K562 (cell line): ENCODE results near the gene USP12. TPM values are rescaled to one million over a fixed set of nuclear protein-coding genes. Genes with fewer than 3 reads are reported as not detected.

Experiments used
- ATAC-seq: fragments of 200-7000 bp; cut with Tn5 transposase; 3 replicates; pipeline ENCODE4 v1.9.1; 2020; ENCODE audit warnings: moderate library complexity
- BruUV-seq: library from RNA; stranded (reverse); fragments of 400-500 nt; replicated peaks from 2 replicates; lab custom pipeline; 2021; lab: Mats Ljungman, UMichigan
- CTCF ChIA-PET: fragments of 300-600 bp; formaldehyde crosslinking; extraction: SDS; loops from one replicate; lab custom pipeline; 2021; ENCODE audit warnings: low intra/inter-chr PET ratio; lab: Yijun Ruan, JAX
- POLR2A ChIA-PET: fragments of 300-600, 350-650 bp; sonication (Branson Sonifier 250); formaldehyde crosslinking; extraction: SDS; loops from one replicate; lab custom pipeline; 2021; ENCODE audit warnings: antibody characterized with exemption, inconsistent platforms; lab: Yijun Ruan, JAX
- DNase-seq, 4 experiments: peaks; one replicate each; pipeline versions ENCODE4 v3.0.0 to v3.0.0-alpha.2; 2011 to 2018; ENCODE audit warnings: low spot score in 3 of 4, mixed read lengths in 3 of 4; ENCODE audit errors: extremely low read depth in 1 of 4
- FAIRE-seq: peaks from 2 replicates; lab custom pipeline; 2011; peaks lifted over from hg19 to GRCh38; lab: Jason Lieb, UNC
- H2AFZ ChIP-seq: 2 replicates; pipeline ENCODE4 v1.6.0; 2011; ENCODE audit warnings: low read depth, low read length, control low read depth, inconsistent platforms
- H3K27ac ChIP-seq: fragments of 200-600 bp; 3 replicates; pipeline ENCODE4 v1.8.0; 2011; ENCODE audit warnings: low read depth, mild to moderate bottlenecking, control low read depth, inconsistent platforms, low read length, moderate library complexity, mixed read lengths; ENCODE audit errors: extremely low read depth
- H3K27me3 ChIP-seq, 2 experiments: fragments of 300-600 bp in 1 of 2; 2 replicates in 1 of 2; 3 replicates in 1 of 2; pipeline versions ENCODE4 v1.6.0 to v1.8.0; 2011; ENCODE audit warnings: inconsistent platforms in 2 of 2, low read length in 2 of 2, mild to moderate bottlenecking in 1 of 2, mixed read lengths in 1 of 2, moderate library complexity in 1 of 2; ENCODE audit not compliant: control insufficient read depth in 2 of 2, insufficient read depth in 2 of 2
- H3K36me3 ChIP-seq: fragments of 300-600 bp; 3 replicates; pipeline ENCODE4 v1.8.0; 2011; ENCODE audit warnings: mild to moderate bottlenecking, low read length, inconsistent platforms; ENCODE audit not compliant: control insufficient read depth, insufficient read depth
- H3K4me1 ChIP-seq, 2 experiments: fragments of 200-600 bp in 1 of 2; replicated peaks in 1 of 2; 2 replicates in 1 of 2; 3 replicates in 1 of 2; pipeline versions ENCODE4 v1.5.1 to v1.8.0; 2011; ENCODE audit warnings: inconsistent platforms in 2 of 2, low read length in 2 of 2, mild to moderate bottlenecking in 1 of 2, mixed read lengths in 1 of 2, moderate library complexity in 1 of 2; ENCODE audit not compliant: control insufficient read depth in 2 of 2, insufficient read depth in 2 of 2
- H3K4me2 ChIP-seq: 2 replicates; pipeline ENCODE4 v1.6.1; 2011; ENCODE audit warnings: low read length, control low read depth, inconsistent platforms, mixed read lengths; ENCODE audit not compliant: insufficient read depth
- H3K4me3 ChIP-seq: fragments of 200-600 bp; sonication (generic), shearing (Covaris generic); 2 replicates; pipeline ENCODE4 v1.5.1; 2016; ENCODE audit warnings: control low read depth, inconsistent platforms
- H3K79me2 ChIP-seq: fragments of 200-600 bp; 3 replicates; pipeline ENCODE4 v1.8.0; 2011; ENCODE audit warnings: low read length, inconsistent platforms; ENCODE audit not compliant: control insufficient read depth, insufficient read depth
- H3K9ac ChIP-seq, 2 experiments: 2 replicates each; pipeline versions ENCODE4 v1.6.0 to v1.6.1; 2011; ENCODE audit warnings: low read depth in 2 of 2, low read length in 2 of 2, control low read depth in 1 of 2, inconsistent platforms in 1 of 2, mild to moderate bottlenecking in 1 of 2, mixed read lengths in 1 of 2; ENCODE audit not compliant: insufficient read depth in 1 of 2
- H3K9me1 ChIP-seq: one replicate; pipeline ENCODE4 v1.6.0; 2011; ENCODE audit warnings: inconsistent platforms, mild to moderate bottlenecking, low read length, moderate library complexity; ENCODE audit not compliant: control insufficient read depth, insufficient read depth
- H3K9me3 ChIP-seq: replicated peaks from 2 replicates; pipeline ENCODE4 v1.5.1; 2011; ENCODE audit warnings: low read depth, low read length, inconsistent platforms; ENCODE audit not compliant: control insufficient read depth, insufficient read depth
- H4K20me1 ChIP-seq: replicated peaks from 2 replicates; pipeline ENCODE4 v1.6.1; 2011; ENCODE audit warnings: low read length, inconsistent platforms, mixed read lengths; ENCODE audit not compliant: control insufficient read depth, insufficient read depth
- FOXK2 ChIP-seq, 2 experiments: fragments of 450-650 bp; IDR thresholded peaks in 1 of 2; conservative IDR thresholded peaks in 1 of 2; 2 replicates each; pipeline ENCODE4 v1.6.1; 2016; ENCODE audit warnings: low read depth in 2 of 2, mild to moderate bottlenecking in 1 of 2
- MECOM ChIP-seq: fragments of 250-450 bp; sonication (Bioruptor Pico); IDR thresholded peaks from 2 replicates; pipeline ENCODE4 v1.8.0; 2022; ENCODE audit warnings: inconsistent platforms
- PHF8 ChIP-seq: fragments of 200-600 bp; sonication (generic); IDR thresholded peaks from 2 replicates; pipeline ENCODE4 v1.6.1; 2012; ENCODE audit warnings: mixed run types, mild to moderate bottlenecking, inconsistent platforms, low read length, moderate library complexity, borderline replicate concordance
- SMAD2 ChIP-seq: fragments of 150-350 bp; IDR thresholded peaks from 2 replicates; pipeline ENCODE4 v1.6.1; 2014; ENCODE audit warnings: low read depth, mild to moderate bottlenecking, low read length
- SMARCB1 ChIP-seq: IDR thresholded peaks from 2 replicates; pipeline ENCODE4 v1.6.1; 2011; ENCODE audit warnings: improper control_type of control experiment, low read depth; ENCODE audit not compliant: insufficient read length
- ZNF717 ChIP-seq: fragments of 250-450 bp; sonication (Bioruptor Pico); IDR thresholded peaks from 2 replicates; pipeline ENCODE4 v1.5.0; 2021
- WGBS: fragments of 100-300 bp; shearing (Covaris generic); methylation state at CpG from one replicate; pipeline ENCODE4 v1.1.6; 2016; ENCODE audit warnings: low coverage, mixed read lengths; ENCODE audit not compliant: insufficient coverage; ENCODE audit errors: missing lambda C conversion rate; 5-methylcytosine and 5-hydroxymethylcytosine counted together
- in situ Hi-C: fragments of 300-500 bp; cut with MboI; formaldehyde crosslinking; loops from 4 replicates; pipeline ENCODE4 v1.15.0; 2018; ENCODE audit warnings: inconsistent platforms, mixed read lengths
- intact Hi-C: fragments of 100-400 bp; cut with micrococcal nuclease; formaldehyde crosslinking; loops from 2 replicates; pipeline ENCODE4 v1.14.2; 2022
- polyA plus RNA-seq, 8 experiments: library from polyadenylated mRNA; depleted of rRNA in 4 of 8; stranded (reverse) in 5 of 8; unstranded in 3 of 8; fragments of >200 nt; fragmentation: Nextera tagmentation in 2 of 8; fragmentation: Illumina TruSeq in 1 of 8; extraction: Ambion mirVana in 2 of 8; extraction: Trizol in 1 of 8; gene quantifications; 2 replicates each; pipeline versions ENCODE4 v1.2.1 to v1.2.3, GENCODE V29; 2011 to 2014; ENCODE audit warnings: inconsistent platforms in 1 of 8, missing spikeins in 1 of 8
- total RNA-seq, 7 experiments: library from RNA; depleted of rRNA in 6 of 7; stranded (reverse); fragments of >200 nt in 6 of 7; fragmentation: Illumina TruSeq in 2 of 7; extraction: Trizol in 2 of 7; gene quantifications; 2 replicates each; pipeline versions ENCODE4 v1.2.1 to v1.2.3, GENCODE V29; 2011 to 2021; ENCODE audit warnings: low replicate concordance in 1 of 7
- TF ChIP-seq, protein P1 (sequence below): fragments of 450-650 bp; IDR thresholded peaks from 2 replicates; pipeline ENCODE4 v1.6.1; 2016; ENCODE audit warnings: low read depth, mild to moderate bottlenecking, moderate library complexity
- TF ChIP-seq, protein P2 (sequence below): fragments of 250-450 bp; sonication (Bioruptor Pico); IDR thresholded peaks from 2 replicates; pipeline ENCODE4 v1.4.0; 2020; ENCODE audit warnings: mild to moderate bottlenecking
- TF ChIP-seq, protein P3 (sequence below): fragments of 450-650 bp; IDR thresholded peaks from 2 replicates; pipeline ENCODE4 v1.6.1; 2017; ENCODE audit warnings: antibody characterized with exemption, mild to moderate bottlenecking
- TF ChIP-seq, protein P4 (sequence below): fragments of 250-450 bp; sonication (Bioruptor Pico); IDR thresholded peaks from 2 replicates; pipeline ENCODE4 v1.5.0; 2020; ENCODE audit warnings: mild to moderate bottlenecking, borderline replicate concordance

Gene USP12
- total and polyA plus RNA-seq, 9 of the 15 experiments (the other 6 are each of a cell fraction or from before 2014, with no cell fraction given) = 1.8 to 20.5 (median 13.3) TPM

DNA sequence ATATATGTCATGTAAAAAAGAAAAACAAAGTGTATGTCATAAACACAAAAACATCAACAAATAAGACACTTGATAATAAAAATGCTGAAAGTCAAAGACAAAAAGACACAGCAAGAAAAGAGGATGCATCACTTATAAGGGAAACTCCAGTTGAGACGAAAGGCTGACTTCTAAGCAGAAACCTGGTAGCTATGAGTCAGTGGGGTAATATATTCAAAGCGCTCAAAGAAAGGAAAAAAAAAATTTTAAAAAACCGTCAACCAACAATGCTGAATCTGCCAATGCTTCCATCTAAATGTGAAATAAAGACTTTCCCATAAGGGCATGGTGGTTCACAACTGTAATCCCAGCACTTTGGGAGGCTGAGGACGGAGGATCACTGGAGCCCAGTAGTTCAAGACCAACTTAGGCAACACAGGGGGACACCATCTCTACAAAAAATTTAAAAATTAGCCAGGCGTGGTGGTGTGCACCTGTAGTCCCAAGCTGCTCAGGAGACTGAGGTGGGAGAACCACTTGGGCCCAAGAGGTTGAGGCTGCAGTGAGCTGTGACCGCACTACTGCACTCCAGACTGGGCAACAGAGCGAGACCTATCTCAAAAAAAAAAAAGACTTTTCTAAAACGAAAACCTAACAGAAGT, 24.0 kb downstream of the USP12 start:
- H3K27me3 ChIP-seq = no peaks in the 10 kb centered on the region
- no peaks in the 10 kb centered on the region for H3K9me3 ChIP-seq
- WGBS = 66% methylated on average over 7 of the region's 8 CpGs
- no peak for FAIRE-seq
- no peak overlapping the region for H3K4me2 ChIP-seq
- peaks cover 7% of the 10 kb centered on the region in 2 experiments; a peak in 3 of 5 replicates for H3K4me1 ChIP-seq
- intact Hi-C loops = no loop called here
- DNase-seq = no peak
- H2AFZ ChIP-seq = no peak overlapping the region
- no peaks in the 10 kb centered on the region for H3K36me3 ChIP-seq
- no peak overlapping the region for H3K4me3 ChIP-seq
- in situ Hi-C loops = no loop called here
- POLR2A ChIA-PET = no interaction called here
- peaks cover 6% of the 10 kb centered on the region for H4K20me1 ChIP-seq
- H3K9ac ChIP-seq = no peak overlapping the region
- peaks cover 90% of the 10 kb centered on the region for H3K79me2 ChIP-seq
- no TSS peak for BruUV-seq
- H3K27ac ChIP-seq = no peak overlapping the region
- no peak for ATAC-seq
- CTCF ChIA-PET = no interaction called here
- H3K9me1 ChIP-seq = no peaks in the 10 kb centered on the region
- no peak for TF ChIP-seq ZNF717 (CRISPR knock-in tag)
- TF ChIP-seq, protein P1, sequence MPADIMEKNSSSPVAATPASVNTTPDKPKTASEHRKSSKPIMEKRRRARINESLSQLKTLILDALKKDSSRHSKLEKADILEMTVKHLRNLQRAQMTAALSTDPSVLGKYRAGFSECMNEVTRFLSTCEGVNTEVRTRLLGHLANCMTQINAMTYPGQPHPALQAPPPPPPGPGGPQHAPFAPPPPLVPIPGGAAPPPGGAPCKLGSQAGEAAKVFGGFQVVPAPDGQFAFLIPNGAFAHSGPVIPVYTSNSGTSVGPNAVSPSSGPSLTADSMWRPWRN = no peak
- TF ChIP-seq SMARCB1 = no peak
- TF ChIP-seq FOXK2 (conservative IDR thresholded peaks at IDR 0.05 in 1 of 2, IDR thresholded peaks at IDR 0.05 in 1 of 2; ENCODE audit: low read depth in 2 of 2) = no peak
- TF ChIP-seq, protein P2, sequence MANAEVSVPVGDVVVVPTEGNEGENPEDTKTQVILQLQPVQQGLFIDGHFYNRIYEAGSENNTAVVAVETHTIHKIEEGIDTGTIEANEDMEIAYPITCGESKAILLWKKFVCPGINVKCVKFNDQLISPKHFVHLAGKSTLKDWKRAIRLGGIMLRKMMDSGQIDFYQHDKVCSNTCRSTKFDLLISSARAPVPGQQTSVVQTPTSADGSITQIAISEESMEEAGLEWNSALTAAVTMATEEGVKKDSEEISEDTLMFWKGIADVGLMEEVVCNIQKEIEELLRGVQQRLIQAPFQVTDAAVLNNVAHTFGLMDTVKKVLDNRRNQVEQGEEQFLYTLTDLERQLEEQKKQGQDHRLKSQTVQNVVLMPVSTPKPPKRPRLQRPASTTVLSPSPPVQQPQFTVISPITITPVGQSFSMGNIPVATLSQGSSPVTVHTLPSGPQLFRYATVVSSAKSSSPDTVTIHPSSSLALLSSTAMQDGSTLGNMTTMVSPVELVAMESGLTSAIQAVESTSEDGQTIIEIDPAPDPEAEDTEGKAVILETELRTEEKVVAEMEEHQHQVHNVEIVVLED (CRISPR knock-in tag) = no peak
- TF ChIP-seq MECOM (CRISPR knock-in tag) = no peak
- TF ChIP-seq, protein P3, sequence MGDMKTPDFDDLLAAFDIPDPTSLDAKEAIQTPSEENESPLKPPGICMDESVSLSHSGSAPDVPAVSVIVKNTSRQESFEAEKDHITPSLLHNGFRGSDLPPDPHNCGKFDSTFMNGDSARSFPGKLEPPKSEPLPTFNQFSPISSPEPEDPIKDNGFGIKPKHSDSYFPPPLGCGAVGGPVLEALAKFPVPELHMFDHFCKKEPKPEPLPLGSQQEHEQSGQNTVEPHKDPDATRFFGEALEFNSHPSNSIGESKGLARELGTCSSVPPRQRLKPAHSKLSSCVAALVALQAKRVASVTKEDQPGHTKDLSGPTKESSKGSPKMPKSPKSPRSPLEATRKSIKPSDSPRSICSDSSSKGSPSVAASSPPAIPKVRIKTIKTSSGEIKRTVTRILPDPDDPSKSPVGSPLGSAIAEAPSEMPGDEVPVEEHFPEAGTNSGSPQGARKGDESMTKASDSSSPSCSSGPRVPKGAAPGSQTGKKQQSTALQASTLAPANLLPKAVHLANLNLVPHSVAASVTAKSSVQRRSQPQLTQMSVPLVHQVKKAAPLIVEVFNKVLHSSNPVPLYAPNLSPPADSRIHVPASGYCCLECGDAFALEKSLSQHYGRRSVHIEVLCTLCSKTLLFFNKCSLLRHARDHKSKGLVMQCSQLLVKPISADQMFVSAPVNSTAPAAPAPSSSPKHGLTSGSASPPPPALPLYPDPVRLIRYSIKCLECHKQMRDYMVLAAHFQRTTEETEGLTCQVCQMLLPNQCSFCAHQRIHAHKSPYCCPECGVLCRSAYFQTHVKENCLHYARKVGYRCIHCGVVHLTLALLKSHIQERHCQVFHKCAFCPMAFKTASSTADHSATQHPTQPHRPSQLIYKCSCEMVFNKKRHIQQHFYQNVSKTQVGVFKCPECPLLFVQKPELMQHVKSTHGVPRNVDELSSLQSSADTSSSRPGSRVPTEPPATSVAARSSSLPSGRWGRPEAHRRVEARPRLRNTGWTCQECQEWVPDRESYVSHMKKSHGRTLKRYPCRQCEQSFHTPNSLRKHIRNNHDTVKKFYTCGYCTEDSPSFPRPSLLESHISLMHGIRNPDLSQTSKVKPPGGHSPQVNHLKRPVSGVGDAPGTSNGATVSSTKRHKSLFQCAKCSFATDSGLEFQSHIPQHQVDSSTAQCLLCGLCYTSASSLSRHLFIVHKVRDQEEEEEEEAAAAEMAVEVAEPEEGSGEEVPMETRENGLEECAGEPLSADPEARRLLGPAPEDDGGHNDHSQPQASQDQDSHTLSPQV = no peak
- no peak for TF ChIP-seq SMAD2
- TF ChIP-seq, protein P4, sequence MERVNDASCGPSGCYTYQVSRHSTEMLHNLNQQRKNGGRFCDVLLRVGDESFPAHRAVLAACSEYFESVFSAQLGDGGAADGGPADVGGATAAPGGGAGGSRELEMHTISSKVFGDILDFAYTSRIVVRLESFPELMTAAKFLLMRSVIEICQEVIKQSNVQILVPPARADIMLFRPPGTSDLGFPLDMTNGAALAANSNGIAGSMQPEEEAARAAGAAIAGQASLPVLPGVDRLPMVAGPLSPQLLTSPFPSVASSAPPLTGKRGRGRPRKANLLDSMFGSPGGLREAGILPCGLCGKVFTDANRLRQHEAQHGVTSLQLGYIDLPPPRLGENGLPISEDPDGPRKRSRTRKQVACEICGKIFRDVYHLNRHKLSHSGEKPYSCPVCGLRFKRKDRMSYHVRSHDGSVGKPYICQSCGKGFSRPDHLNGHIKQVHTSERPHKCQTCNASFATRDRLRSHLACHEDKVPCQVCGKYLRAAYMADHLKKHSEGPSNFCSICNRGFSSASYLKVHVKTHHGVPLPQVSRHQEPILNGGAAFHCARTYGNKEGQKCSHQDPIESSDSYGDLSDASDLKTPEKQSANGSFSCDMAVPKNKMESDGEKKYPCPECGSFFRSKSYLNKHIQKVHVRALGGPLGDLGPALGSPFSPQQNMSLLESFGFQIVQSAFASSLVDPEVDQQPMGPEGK (CRISPR knock-in tag) = no peak
- no peak for TF ChIP-seq PHF8
